Mucosa of descending colon (tissue), 3 donors: Measurements from ENCODE around the gene CT55. TPM values are rescaled to one million over a fixed set of nuclear protein-coding genes. Genes with fewer than 3 reads are reported as not detected.
"Not testable (repeated sequence)": the region's sequence is repeated elsewhere in the genome, so short reads cannot be mapped to it uniquely, and the experiment has no call there.

Experiments used
- ATAC-seq: fragments of 200-7000 bp; cut with Tn5 transposase; one replicate; pipeline ENCODE4 v1.9.1; 2020; ENCODE audit warnings: mild to moderate bottlenecking, moderate library complexity
- DNase-seq, 3 donors: peaks; one replicate each; pipeline ENCODE4 v3.0.0-alpha.2; 2020
- H3K36me3 ChIP-seq: fragments of 200-600 bp; one replicate; pipeline ENCODE4 v1.8.0; 2021; ENCODE audit warnings: low read depth, mild to moderate bottlenecking
- H3K4me1 ChIP-seq: fragments of 200-600 bp; one replicate; pipeline ENCODE4 v1.8.0; 2021; ENCODE audit warnings: low read depth, mild to moderate bottlenecking
- H3K4me3 ChIP-seq: fragments of 200-600 bp; one replicate; pipeline ENCODE4 v1.8.0; 2021; ENCODE audit warnings: mild to moderate bottlenecking
- H3K9me3 ChIP-seq: fragments of 200-600 bp; one replicate; pipeline ENCODE4 v1.8.0; 2021; ENCODE audit warnings: mild to moderate bottlenecking
- CTCF ChIP-seq: fragments of 200-600 bp; IDR thresholded peaks from one replicate; pipeline ENCODE4 v1.8.0; 2022; ENCODE audit warnings: antibody characterized with exemption, mild to moderate bottlenecking
- intact Hi-C, 2 donors: fragments of 100-400 bp; cut with DNase I in 1 of 2; cut with micrococcal nuclease in 1 of 2; formaldehyde crosslinking; loops; one replicate each; pipeline versions ENCODE4 v1.11.0 to v1.11.1; 2022; cut with DNase I, micrococcal nuclease
- total RNA-seq, 3 donors: library from RNA; stranded (reverse); fragmentation: NEBNext Ultra II Directional in 2 of 3; extraction: Animal tissue kit (Norgen Biotek cat#: 25700) in 2 of 3; gene quantifications; one replicate each; pipeline versions ENCODE4 v1.2.1 to v1.2.4, GENCODE V29; 2021 to 2023
- donor health status: DM: no; HTN: no; CAD: no; lungs with moderate emphysema.
- donor health status: DM: no; HTN: no; CAD: no.
- donor health status: DM: no; HTN: yes; CAD: no.

Gene CT55
- total RNA-seq, 3 donors from 2014 or later: not detected

DNA sequence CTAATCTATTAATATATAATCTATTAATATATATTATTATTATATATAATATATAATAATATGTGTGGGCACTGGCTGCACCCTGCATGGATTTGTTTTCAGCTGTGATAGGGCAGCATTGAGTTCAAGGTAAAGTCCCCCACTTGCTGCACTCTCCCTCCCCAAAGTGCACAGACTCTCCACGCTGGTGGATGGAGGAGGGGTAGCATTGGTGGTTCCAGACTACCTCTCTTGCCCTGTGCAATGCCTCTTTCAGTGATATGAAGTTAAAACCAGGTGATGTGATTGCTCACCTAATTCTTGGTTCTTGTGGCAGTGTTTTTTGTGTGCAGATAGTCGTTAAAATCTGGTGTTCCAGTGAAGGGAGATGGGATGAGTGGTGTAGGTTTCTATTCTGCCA, 55.1 kb downstream of the CT55 start:
- H3K36me3 ChIP-seq, H3K4me3 ChIP-seq, H3K4me1 ChIP-seq, ATAC-seq, intact Hi-C loops, H3K9me3 ChIP-seq, DNase-seq: not testable (repeated sequence)

DNA sequence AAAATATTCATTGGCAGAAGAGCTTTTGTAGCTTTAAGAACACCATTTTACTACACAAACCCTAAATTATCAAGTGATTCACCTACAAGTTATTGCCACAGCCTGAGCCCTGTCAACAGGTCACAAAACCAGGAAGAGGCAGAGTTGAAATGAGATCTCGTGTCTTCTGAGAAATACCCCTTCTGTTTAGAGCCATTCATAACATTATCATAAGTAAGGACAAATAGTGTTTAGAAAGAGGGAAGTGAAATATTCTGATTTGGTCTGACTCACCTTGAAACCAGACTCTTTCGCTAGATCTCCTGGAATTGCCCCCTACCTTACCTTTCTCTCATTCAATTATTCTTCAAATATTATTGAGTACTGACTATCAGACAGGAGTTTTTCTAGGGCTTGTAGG, 56.8 kb downstream of the CT55 start:
- no peak for TF ChIP-seq CTCF
- H3K36me3 ChIP-seq: no peaks in the 10 kb centered on the region
- H3K4me1 ChIP-seq: no peaks in the 10 kb centered on the region
- no peaks in the 10 kb centered on the region for H3K9me3 ChIP-seq
- intact Hi-C loops: no loop called here
- DNase-seq (no peak), ATAC-seq (no peak)
- no peak overlapping the region for H3K4me3 ChIP-seq

GRCh38 chrX:135112743-135113142, 58.5 kb downstream of the CT55 start:
- Histone ChIP-seq H3K4me3 (no peak overlapping the region), H3K9me3 (no peaks in the 10 kb centered on the region), H3K36me3 (no peaks in the 10 kb centered on the region), H3K4me1 (no peaks in the 10 kb centered on the region)
- no peak for TF ChIP-seq CTCF
- intact Hi-C loops: no loop called here
- ATAC-seq: no peak
- DNase-seq: no peak

DNA sequence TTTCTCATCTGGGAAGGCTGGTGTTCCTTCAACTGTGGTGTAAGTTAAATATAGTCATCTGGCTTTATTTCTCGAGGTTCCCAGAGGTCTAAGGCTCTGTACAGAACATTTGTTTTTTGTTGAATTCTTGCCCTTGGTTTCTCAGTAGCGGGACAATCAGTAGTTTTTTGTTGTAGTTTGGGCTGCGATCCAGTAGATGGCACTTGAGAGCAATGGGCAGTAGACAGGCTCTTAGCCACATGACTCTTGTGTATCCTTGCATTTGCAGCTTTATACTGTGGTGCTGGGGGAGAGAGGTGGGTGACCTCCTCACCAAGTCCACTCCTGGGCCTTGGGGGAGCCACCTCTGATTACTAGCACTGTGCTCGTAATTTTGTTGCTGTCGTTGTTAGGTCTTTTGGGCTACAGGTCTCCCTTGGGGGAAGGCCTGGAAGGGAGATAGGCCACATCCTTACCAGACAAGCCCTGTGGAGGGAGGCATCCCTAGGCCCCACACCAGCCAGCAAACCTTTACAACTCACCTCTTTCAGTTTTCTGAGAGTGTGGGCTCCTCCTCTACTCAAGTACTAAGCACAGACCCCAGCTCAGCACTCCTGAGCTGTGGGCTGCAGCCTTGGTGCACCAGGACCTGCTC, 59.0 kb downstream of the CT55 start:
- no peak for TF ChIP-seq CTCF
- intact Hi-C loops: no loop called here
- no peak overlapping the region for H3K4me3 ChIP-seq
- H3K36me3 ChIP-seq: no peaks in the 10 kb centered on the region
- H3K9me3 ChIP-seq: no peaks in the 10 kb centered on the region
- no peaks in the 10 kb centered on the region for H3K4me1 ChIP-seq
- DNase-seq: peak in 1 of 3 donors; percentile 51
- peak; percentile 72 for ATAC-seq

DNA sequence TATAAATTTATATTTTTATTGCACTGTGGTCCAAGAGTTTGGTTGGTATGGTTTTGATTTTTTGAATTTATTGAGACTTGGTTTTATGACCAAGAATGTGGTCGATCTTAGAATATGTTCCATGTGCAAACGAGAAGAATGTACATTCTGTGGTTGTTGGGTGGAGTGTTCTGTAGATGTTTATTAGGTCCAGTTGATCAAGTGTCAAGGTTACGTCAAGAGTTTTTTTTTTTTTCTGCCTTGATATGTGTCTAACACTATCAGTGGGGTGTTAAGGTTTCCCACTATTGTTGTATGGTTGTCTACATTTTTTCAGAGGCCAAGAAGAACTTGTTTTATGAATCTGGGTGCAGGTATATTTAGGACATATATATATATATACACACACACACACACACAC, 61.6 kb downstream of the CT55 start:
- DNase-seq (no peak), ATAC-seq (no peak)
- Histone ChIP-seq H3K4me3 (no peak overlapping the region), H3K9me3 (no peaks in the 10 kb centered on the region), H3K36me3 (no peaks in the 10 kb centered on the region), H3K4me1 (no peaks in the 10 kb centered on the region)
- no peak for TF ChIP-seq CTCF
- intact Hi-C loops: no loop called here

Other genes starting within 250 kb of the CT55 start
- gene SMIM10, start 180.4 kb downstream of the CT55 start, total RNA-seq: 1 to 10 TPM in 2 of 3 donors, under 1 TPM in 1; 0.38 to 6.3 (median 2.1) TPM
- 10 to 100 TPM in 1 of 3 donors, 1 to 10 TPM in 2; 1.2 to 13.7 (median 3.3) TPM for gene RTL8B, start 148.9 kb downstream of the CT55 start, total RNA-seq
- gene RTL8C, start 139.0 kb downstream of the CT55 start, total RNA-seq: 10 to 100 TPM; 32.7 to 87.4 (median 48.1) TPM
- 10 to 100 TPM; 31.3 to 38.0 (median 37.8) TPM for gene RTL8A, start 119.3 kb downstream of the CT55 start, total RNA-seq
- 1 to 10 TPM in 2 of 3 donors, under 1 TPM in 1; 0.75 to 2.2 (median 1.1) TPM for gene SMIM10L2B, start 72.7 kb downstream of the CT55 start, total RNA-seq
- gene ETDB, start 50.9 kb downstream of the CT55 start, total RNA-seq: not detected
- gene ETDA, start 80.7 kb upstream of the CT55 start, total RNA-seq: not detected
- not detected for gene ETDC, start 138.1 kb upstream of the CT55 start, total RNA-seq
- gene ZNF75D, start 172.7 kb upstream of the CT55 start, total RNA-seq: 10 to 100 TPM in 1 of 3 donors, 1 to 10 TPM in 2; 8.4 to 10.4 (median 8.4) TPM
- 1 to 10 TPM; 2.8 to 5.5 (median 3.6) TPM for gene ZNF449, start 173.4 kb upstream of the CT55 start, total RNA-seq